Measurements from ENCODE around the gene MRPL3. TPM values are rescaled to one million over a fixed set of nuclear protein-coding genes. Genes with fewer than 3 reads are reported as not detected.
A peak's percentile ranks its signal among the peaks of the same experiment; 100 is the strongest.

MRPL3 gene
- polyA plus RNA-seq (2012; rRNA removed), result 73.7 and 93.0 TPM in 2 replicates
- polyA plus RNA-seq (2012; cell fraction: cytosol; rRNA removed), result 107 and 140 TPM in 2 replicates
- polyA plus RNA-seq (2012; cell fraction: nucleus; rRNA removed), result 36.8 and 56.3 TPM in 2 replicates

- POLR2A ChIA-PET, result no interaction called here
- TF ChIP-seq ELF1 (IDR thresholded peaks at IDR 0.05), result peak; percentile 68
- no peak for TF ChIP-seq FOXM1 (IDR thresholded peaks at IDR 0.05; ENCODE audit: low read depth)
- peak; percentile 96 for TF ChIP-seq YY1 (IDR thresholded peaks at IDR 0.05; ENCODE audit: low read depth)
- TF ChIP-seq SMC3 (IDR thresholded peaks at IDR 0.05; ENCODE audit: low read depth, low read length), result no peak
- TF ChIP-seq FOXJ3 (CRISPR knock-in tag; IDR thresholded peaks at IDR 0.05), result no peak; the same call in 1 of the 2 replicates
- TF ChIP-seq, protein P1, sequence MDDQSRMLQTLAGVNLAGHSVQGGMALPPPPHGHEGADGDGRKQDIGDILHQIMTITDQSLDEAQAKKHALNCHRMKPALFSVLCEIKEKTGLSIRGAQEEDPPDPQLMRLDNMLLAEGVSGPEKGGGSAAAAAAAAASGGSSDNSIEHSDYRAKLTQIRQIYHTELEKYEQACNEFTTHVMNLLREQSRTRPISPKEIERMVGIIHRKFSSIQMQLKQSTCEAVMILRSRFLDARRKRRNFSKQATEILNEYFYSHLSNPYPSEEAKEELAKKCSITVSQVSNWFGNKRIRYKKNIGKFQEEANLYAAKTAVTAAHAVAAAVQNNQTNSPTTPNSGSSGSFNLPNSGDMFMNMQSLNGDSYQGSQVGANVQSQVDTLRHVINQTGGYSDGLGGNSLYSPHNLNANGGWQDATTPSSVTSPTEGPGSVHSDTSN (IDR thresholded peaks at IDR 0.05), result 0 out of 2 replicates have a peak, but pooled peaks have one; percentile 28
- TF ChIP-seq JUND (IDR thresholded peaks at IDR 0.05), result no peak
- peak; percentile 78 for TF ChIP-seq REST (IDR thresholded peaks at IDR 0.05; ENCODE audit: low read depth, low read length)
- TF ChIP-seq POLR2AphosphoS5 (IDR thresholded peaks at IDR 0.05; ENCODE audit: low read depth, low read length), result peak; percentile 92
- 0 out of 2 replicates have a peak, but pooled peaks have one; percentile 13 for TF ChIP-seq NFIC (IDR thresholded peaks at IDR 0.05; ENCODE audit: borderline replicate concordance)
- TF ChIP-seq SIN3A (IDR thresholded peaks at IDR 0.05; ENCODE audit: borderline replicate concordance, low read depth, low read length), result peak; percentile 97
- TF ChIP-seq, protein P2, sequence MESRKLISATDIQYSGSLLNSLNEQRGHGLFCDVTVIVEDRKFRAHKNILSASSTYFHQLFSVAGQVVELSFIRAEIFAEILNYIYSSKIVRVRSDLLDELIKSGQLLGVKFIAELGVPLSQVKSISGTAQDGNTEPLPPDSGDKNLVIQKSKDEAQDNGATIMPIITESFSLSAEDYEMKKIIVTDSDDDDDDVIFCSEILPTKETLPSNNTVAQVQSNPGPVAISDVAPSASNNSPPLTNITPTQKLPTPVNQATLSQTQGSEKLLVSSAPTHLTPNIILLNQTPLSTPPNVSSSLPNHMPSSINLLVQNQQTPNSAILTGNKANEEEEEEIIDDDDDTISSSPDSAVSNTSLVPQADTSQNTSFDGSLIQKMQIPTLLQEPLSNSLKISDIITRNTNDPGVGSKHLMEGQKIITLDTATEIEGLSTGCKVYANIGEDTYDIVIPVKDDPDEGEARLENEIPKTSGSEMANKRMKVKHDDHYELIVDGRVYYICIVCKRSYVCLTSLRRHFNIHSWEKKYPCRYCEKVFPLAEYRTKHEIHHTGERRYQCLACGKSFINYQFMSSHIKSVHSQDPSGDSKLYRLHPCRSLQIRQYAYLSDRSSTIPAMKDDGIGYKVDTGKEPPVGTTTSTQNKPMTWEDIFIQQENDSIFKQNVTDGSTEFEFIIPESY (IDR thresholded peaks at IDR 0.05; ENCODE audit: borderline replicate concordance, low read depth), result 0 out of 2 replicates have a peak, but pooled peaks have one; percentile 36
- TF ChIP-seq TEAD4 (IDR thresholded peaks at IDR 0.05; ENCODE audit: borderline replicate concordance, insufficient read depth), result no peak
- TF ChIP-seq MXI1 (IDR thresholded peaks at IDR 0.05; ENCODE audit: low read depth, low read length), result peak; percentile 99
- no peak for TF ChIP-seq RFX5 (IDR thresholded peaks at IDR 0.05; ENCODE audit: low read length)
- peak; percentile 90 for TF ChIP-seq CHD2 (IDR thresholded peaks at IDR 0.05; ENCODE audit: low read length, partially characterized antibody)
- TF ChIP-seq EP300 (IDR thresholded peaks at IDR 0.05; ENCODE audit: borderline replicate concordance in 1 of 2, low read depth in 1 of 2, low read length in 1 of 2), result peak; percentile 7 to 27; a peak in 2 of 4 replicates
- TF ChIP-seq TAF1 (IDR thresholded peaks at IDR 0.05; ENCODE audit: borderline replicate concordance, low read depth, low read length), result peak; percentile 97
- TF ChIP-seq EZH2phosphoT487 (IDR thresholded peaks at IDR 0.05; ENCODE audit: borderline replicate concordance, low read depth), result no peak
- no peak for TF ChIP-seq TCF12 (IDR thresholded peaks at IDR 0.05)
- no peak for TF ChIP-seq RAD21 (IDR thresholded peaks at IDR 0.05; ENCODE audit: low read length)
- peak; percentile 98 for TF ChIP-seq GABPA (IDR thresholded peaks at IDR 0.05; ENCODE audit: low read depth)
- no peak for TF ChIP-seq NRF1 (IDR thresholded peaks at IDR 0.05; ENCODE audit: low read depth, low read length)
- TF ChIP-seq RCOR1 (IDR thresholded peaks at IDR 0.05; ENCODE audit: low read length), result peak; percentile 80
- no peak; the same call in 1 of the 2 replicates for TF ChIP-seq FOSL2 (IDR thresholded peaks at IDR 0.05; ENCODE audit: borderline replicate concordance, low read depth)
- no peak for TF ChIP-seq MEF2A (IDR thresholded peaks at IDR 0.05; ENCODE audit: borderline replicate concordance, low read depth)
- TF ChIP-seq, protein P3, sequence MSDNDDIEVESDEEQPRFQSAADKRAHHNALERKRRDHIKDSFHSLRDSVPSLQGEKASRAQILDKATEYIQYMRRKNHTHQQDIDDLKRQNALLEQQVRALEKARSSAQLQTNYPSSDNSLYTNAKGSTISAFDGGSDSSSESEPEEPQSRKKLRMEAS (IDR thresholded peaks at IDR 0.05; ENCODE audit: low read depth), result peak; percentile 99
Observed at GRCh38 chr3:131502530-131503319, at the start of gene MRPL3. MRPL3 (minus strand) TSS chr3:131502971; CDS start chr3:131502821, 150 bp downstream.

More at GRCh38 chr3:131502530-131503319, at the start of gene MRPL3:
- WGBS (ENCODE audit: low lambda C conversion rate), result 5% methylated on average over 11 of the region's 47 CpGs
- H3K9me2 ChIP-seq, result no peaks in the 10 kb centered on the region
- peak within 1 kb of the TSS; percentile 100 for H2AFZ ChIP-seq (ENCODE audit: low read depth)
- no peaks in the 10 kb centered on the region for H3F3A ChIP-seq (replicated peaks; ENCODE audit: insufficient read depth)
- H3K4me3 ChIP-seq (ENCODE audit: low read depth in 2 of 2, low read length in 1 of 2), result peak within 1 kb of the TSS; percentile 84 to 99
- CTCF ChIA-PET, result no interaction called here
- no peaks in the 10 kb centered on the region for H4K20me1 ChIP-seq (ENCODE audit: insufficient read depth)
- peak within 1 kb of the TSS; percentile 94 for H3K4me2 ChIP-seq
- H3K27ac ChIP-seq (ENCODE audit: low read depth in 2 of 2, low read length in 1 of 2), result peak within 1 kb of the TSS; percentile 70 to 78; a peak in 3 of 4 replicates
- peak within 1 kb of the TSS; percentile 89 for H3K9ac ChIP-seq
- H3K79me2 ChIP-seq (ENCODE audit: insufficient read depth), result peaks cover 49% of the 10 kb centered on the region
- H3K4me1 ChIP-seq (ENCODE audit: control insufficient read depth in 1 of 2, insufficient read depth in 2 of 2, low read depth in 1 of 2, low read length in 1 of 2), result peaks cover 0 to 12% of the 10 kb centered on the region in 2 experiments; a peak in 2 of 4 replicates
- DNase-seq, result peak; percentile 83
- no peaks in the 10 kb centered on the region for H3K27me3 ChIP-seq (ENCODE audit: insufficient read depth)
- H3K9me3 ChIP-seq, result no peaks in the 10 kb centered on the region
- H3K36me3 ChIP-seq (replicated peaks in 1 of 2; ENCODE audit: control insufficient read depth in 1 of 2, insufficient read depth in 2 of 2, low read length in 1 of 2), result peaks cover 31 to 34% of the 10 kb centered on the region in 2 experiments
